Endothelial cell of umbilical vein (primary cell): ENCODE measurements around the gene GBP7. TPM values are rescaled to one million over a fixed set of nuclear protein-coding genes. Genes with fewer than 3 reads are reported as not detected.

Experiments
- BruUV-seq: library from RNA; stranded (reverse); fragments of 400-500 nt; replicated peaks from 2 replicates; lab custom pipeline; 2021; lab: Mats Ljungman, UMichigan
- CTCF ChIA-PET: fragments of 300-600, 350-600 bp; sonication (Branson Sonifier 250); formaldehyde crosslinking; loops from one replicate; lab custom pipeline; 2021; ENCODE audit warnings: antibody characterized with exemption, inconsistent platforms; lab: Charles Lee
- POLR2A ChIA-PET: fragments of 300-600, 350-600 bp; sonication (Branson Sonifier 250); formaldehyde crosslinking; loops from one replicate; lab custom pipeline; 2021; ENCODE audit warnings: antibody characterized with exemption, inconsistent platforms; lab: Charles Lee
- DNase-seq: peaks from one replicate; pipeline ENCODE4 v3.0.0-alpha.2; 2011; ENCODE audit warnings: low read depth, low spot score
- FAIRE-seq: peaks from 2 replicates; lab custom pipeline; 2011; peaks lifted over from hg19 to GRCh38; lab: Jason Lieb, UNC
- H2AFZ ChIP-seq: 2 replicates; pipeline ENCODE4 v1.6.0; 2012; ENCODE audit warnings: low read depth, low read length, control low read depth, inconsistent platforms
- H3K27ac ChIP-seq: 2 replicates; pipeline ENCODE4 v1.5.1; 2011; ENCODE audit warnings: low read depth, mild to moderate bottlenecking, control low read depth, low read length, moderate library complexity; ENCODE audit not compliant: insufficient read depth
- H3K27me3 ChIP-seq, 2 experiments: 2 replicates each; pipeline versions ENCODE4 v1.6.0 to v1.6.1; 2011; ENCODE audit warnings: low read length in 2 of 2, mixed read lengths in 1 of 2; ENCODE audit not compliant: control insufficient read depth in 2 of 2, insufficient read depth in 2 of 2
- H3K36me3 ChIP-seq, 2 experiments: 2 replicates in 1 of 2; 3 replicates in 1 of 2; pipeline ENCODE4 v1.5.1; 2011; ENCODE audit warnings: low read length in 2 of 2, mild to moderate bottlenecking in 1 of 2, moderate library complexity in 1 of 2; ENCODE audit not compliant: control insufficient read depth in 2 of 2, insufficient read depth in 2 of 2; ENCODE audit errors: extremely low read depth in 1 of 2
- H3K4me1 ChIP-seq: 3 replicates; pipeline ENCODE4 v1.5.1; 2011; ENCODE audit warnings: mild to moderate bottlenecking, low read length; ENCODE audit not compliant: control insufficient read depth, insufficient read depth; ENCODE audit errors: extremely low read depth
- H3K4me2 ChIP-seq: 2 replicates; pipeline ENCODE4 v1.6.1; 2011; ENCODE audit warnings: low read length, control low read depth, mixed read lengths; ENCODE audit not compliant: insufficient read depth
- H3K4me3 ChIP-seq, 3 experiments: fragments of 200-600 bp in 1 of 3; sonication (generic), shearing (Covaris generic) in 1 of 3; replicated peaks in 1 of 3; 2 replicates each; pipeline ENCODE4 v1.5.1; 2011 to 2016; ENCODE audit warnings: control low read depth in 3 of 3, low read length in 3 of 3, mild to moderate bottlenecking in 2 of 3, inconsistent platforms in 1 of 3, low read depth in 1 of 3, moderate library complexity in 1 of 3; ENCODE audit not compliant: insufficient read depth in 1 of 3
- H3K79me2 ChIP-seq: 2 replicates; pipeline ENCODE4 v1.6.0; 2012; ENCODE audit warnings: low read length, inconsistent platforms; ENCODE audit not compliant: control insufficient read depth, insufficient read depth
- H3K9ac ChIP-seq: replicated peaks from 2 replicates; pipeline ENCODE3; 2011; ENCODE audit warnings: low read length, control low read depth; ENCODE audit not compliant: insufficient read depth; ENCODE audit errors: extremely low read depth
- H3K9me1 ChIP-seq: replicated peaks from 3 replicates; pipeline ENCODE4 v1.6.0; 2011; ENCODE audit warnings: mild to moderate bottlenecking, low read length; ENCODE audit not compliant: control insufficient read depth, insufficient read depth; ENCODE audit errors: extremely low read depth
- H3K9me3 ChIP-seq: replicated peaks from 2 replicates; pipeline ENCODE4 v1.5.1; 2012; ENCODE audit warnings: low read length, inconsistent platforms; ENCODE audit not compliant: control insufficient read depth, insufficient read depth
- H4K20me1 ChIP-seq: replicated peaks from 2 replicates; pipeline ENCODE3; 2011; ENCODE audit warnings: mild to moderate bottlenecking, low read length; ENCODE audit not compliant: control insufficient read depth, insufficient read depth; ENCODE audit errors: extremely low read depth
- CTCF ChIP-seq, 2 donors: IDR thresholded peaks; 1 replicate in 1 of 2; 2 replicates in 1 of 2; pipeline ENCODE4 v1.5.1; 2011; ENCODE audit warnings: low read length in 2 of 2, mild to moderate bottlenecking in 2 of 2, moderate library complexity in 2 of 2, control low read depth in 1 of 2, inconsistent platforms in 1 of 2, low read depth in 1 of 2; ENCODE audit not compliant: insufficient read depth in 1 of 2; ENCODE audit errors: extremely low read depth in 1 of 2
- EZH2 ChIP-seq: IDR thresholded peaks from 2 replicates; pipeline ENCODE4 v1.6.1; 2012; ENCODE audit warnings: borderline replicate concordance, low read depth, mild to moderate bottlenecking, moderate library complexity, low read length, inconsistent platforms; ENCODE audit not compliant: severe bottlenecking
- FOS ChIP-seq: IDR thresholded peaks from 2 replicates; pipeline ENCODE4 v1.6.1; 2011; ENCODE audit warnings: mild to moderate bottlenecking, low read length, moderate library complexity, borderline replicate concordance; ENCODE audit not compliant: insufficient read depth
- GATA2 ChIP-seq: IDR thresholded peaks from 2 replicates; pipeline ENCODE4 v1.7.0; 2011; ENCODE audit warnings: low read depth, mild to moderate bottlenecking, moderate library complexity, mixed read lengths, low read length; ENCODE audit not compliant: insufficient read length, insufficient read depth
- JUN ChIP-seq: IDR thresholded peaks from 2 replicates; pipeline ENCODE4 v1.6.1; 2011; ENCODE audit warnings: borderline replicate concordance, low read depth; ENCODE audit not compliant: insufficient read length, insufficient read depth
- MAX ChIP-seq: IDR thresholded peaks from 2 replicates; pipeline ENCODE4 v1.6.1; 2011; ENCODE audit not compliant: insufficient read depth, insufficient read length
- MYC ChIP-seq: IDR thresholded peaks from one replicate; pipeline ENCODE4 v1.6.1; 2011; ENCODE audit warnings: mild to moderate bottlenecking, low read depth, low read length
- POLR2A ChIP-seq: IDR thresholded peaks from 2 replicates; pipeline ENCODE4 v1.6.1; 2012; ENCODE audit warnings: low read depth, mild to moderate bottlenecking, control low read depth, low read length
- POLR2AphosphoS5 ChIP-seq: IDR thresholded peaks from 2 replicates; pipeline ENCODE4 v1.6.1; 2012; ENCODE audit warnings: low read depth, mild to moderate bottlenecking, control low read depth, low read length, moderate library complexity; ENCODE audit not compliant: insufficient read depth
- dilution Hi-C: fragments of 300-500 bp; cut with MboI; formaldehyde crosslinking; loops from one replicate; pipeline ENCODE4 v1.15.0; 2019; ENCODE audit warnings: low sequenced_read_pairs; ENCODE audit not compliant: extremely low pct_ligation_motif_present
- intact Hi-C: fragments of 100-400 bp; cut with micrococcal nuclease; formaldehyde crosslinking; loops from one replicate; pipeline ENCODE4 v1.10.0; 2022
- polyA plus RNA-seq, 4 experiments: library from polyadenylated mRNA; depleted of rRNA in 3 of 4; stranded (reverse) in 3 of 4; unstranded in 1 of 4; fragments of >200 nt; gene quantifications; 2 replicates each; pipeline versions ENCODE4 v1.2.1 to v1.2.3, GENCODE V29; 2011 to 2012; ENCODE audit warnings: missing spikeins in 1 of 4
- total RNA-seq: library from RNA; stranded (reverse); gene quantifications from 2 replicates; pipeline ENCODE4 v1.2.3, GENCODE V29; 2021

Gene GBP7
- total and polyA plus RNA-seq, 2 donors (not counting 3 experiments of a cell fraction or from before 2014, with no cell fraction given): not detected

- Histone ChIP-seq H3K9me3 (no peaks in the 10 kb centered on the region), H3K9me1 (no peaks in the 10 kb centered on the region), H3K36me3 (peaks cover 0 to 4% of the 10 kb centered on the region in 2 experiments), H3K27me3 (no peaks in the 10 kb centered on the region), H3K4me2 (no peak overlapping the region), H3K9ac (no peak overlapping the region), H3K4me3 (no peak overlapping the region), H3K4me1 (no peaks in the 10 kb centered on the region), H3K27ac (no peak overlapping the region), H2AFZ (no peak overlapping the region), H4K20me1 (no peaks in the 10 kb centered on the region), H3K79me2 (no peaks in the 10 kb centered on the region)
- no TSS peak for BruUV-seq
- FAIRE-seq (no peak), DNase-seq (no peak)
- TF ChIP-seq GATA2 (no peak), POLR2A (no peak), EZH2 (no peak)
- ChIA-PET CTCF (no interaction called here), POLR2A (no interaction called here)
- dilution Hi-C loops: no loop called here
- intact Hi-C loops: no loop called here
Observed at GRCh38 chr1:89104687-89105086, 71.1 kb downstream of the GBP7 start.

- H3K27me3 ChIP-seq: no peaks in the 10 kb centered on the region
- no peak overlapping the region for H3K9ac ChIP-seq
- H3K36me3 ChIP-seq: peaks cover 0 to 2% of the 10 kb centered on the region in 2 experiments
- ChIA-PET POLR2A (no interaction called here), CTCF (interaction anchor here (1.8 kb wide), 1 partner anchor 19 kb away, joined by 7 read pairs; no protein-coding TSS in a partner anchor)
- H3K9me1 ChIP-seq: no peaks in the 10 kb centered on the region
- no peaks in the 10 kb centered on the region for H4K20me1 ChIP-seq
- no peak for DNase-seq
- no peak overlapping the region for H2AFZ ChIP-seq
- no peak overlapping the region for H3K4me3 ChIP-seq
- no peaks in the 10 kb centered on the region for H3K4me1 ChIP-seq
- TF ChIP-seq POLR2AphosphoS5: no peak
- TF ChIP-seq MYC: no peak
- TF ChIP-seq GATA2: no peak
- TF ChIP-seq FOS: no peak
- TF ChIP-seq POLR2A: no peak
- no peak for TF ChIP-seq JUN
- no peak for TF ChIP-seq EZH2
- no peak for TF ChIP-seq MAX
- TF ChIP-seq CTCF (IDR thresholded peaks at IDR 0.05; ENCODE audit: extremely low read depth in 1 of 2, insufficient read depth in 1 of 2, low read depth in 1 of 2, low read length in 2 of 2): no peak
- dilution Hi-C loops: no loop called here
- no TSS peak for BruUV-seq
- no peaks in the 10 kb centered on the region for H3K9me3 ChIP-seq
- H3K4me2 ChIP-seq: no peak overlapping the region
- no peak overlapping the region for H3K27ac ChIP-seq
- FAIRE-seq: no peak
- intact Hi-C loops: no loop called here
- H3K79me2 ChIP-seq: no peaks in the 10 kb centered on the region
Observed at GRCh38 chr1:89104147-89104546, 71.7 kb downstream of the GBP7 start.
